Lower leg skin (tissue), 3 donors: Measurements from ENCODE around the gene CSHL1.

Experiments
- POLR2A ChIP-seq, 2 donors: fragments of 450-650 bp; IDR thresholded peaks; one replicate each; pipeline ENCODE4 v1.6.1; 2016 to 2017; ENCODE audit warnings: antibody characterized with exemption in 2 of 2, mild to moderate bottlenecking in 1 of 2, moderate library complexity in 1 of 2
- TF ChIP-seq, protein P1 (sequence below), 3 donors: fragments of 450-650 bp; IDR thresholded peaks; one replicate each; pipeline ENCODE4 v1.5.1; 2016; ENCODE audit warnings: antibody characterized with exemption in 3 of 3, mild to moderate bottlenecking in 3 of 3, moderate library complexity in 2 of 3

DNA sequence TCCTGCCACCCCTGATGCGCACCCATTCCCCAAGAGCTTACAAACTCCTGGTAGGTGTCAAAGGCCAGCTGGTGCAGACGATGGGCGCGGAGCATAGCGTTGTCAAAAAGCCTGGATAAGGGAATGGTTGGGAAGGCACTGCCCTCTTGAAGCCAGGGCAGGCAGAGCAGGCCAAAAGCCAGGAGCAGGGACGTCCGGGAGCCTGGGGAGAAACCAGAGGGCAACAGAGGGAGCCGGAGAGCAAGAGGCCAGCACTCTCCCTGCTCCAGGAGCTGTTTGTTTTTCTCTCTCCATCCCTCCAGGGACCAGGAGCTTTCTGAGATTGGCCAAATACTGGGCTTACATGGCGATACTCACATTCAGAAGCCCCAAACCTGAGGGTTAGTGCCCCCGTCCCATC, 7.2 kb upstream of the CSHL1 start:
- TF ChIP-seq POLR2A (IDR thresholded peaks at IDR 0.05) = no peak
- TF ChIP-seq, protein P1, sequence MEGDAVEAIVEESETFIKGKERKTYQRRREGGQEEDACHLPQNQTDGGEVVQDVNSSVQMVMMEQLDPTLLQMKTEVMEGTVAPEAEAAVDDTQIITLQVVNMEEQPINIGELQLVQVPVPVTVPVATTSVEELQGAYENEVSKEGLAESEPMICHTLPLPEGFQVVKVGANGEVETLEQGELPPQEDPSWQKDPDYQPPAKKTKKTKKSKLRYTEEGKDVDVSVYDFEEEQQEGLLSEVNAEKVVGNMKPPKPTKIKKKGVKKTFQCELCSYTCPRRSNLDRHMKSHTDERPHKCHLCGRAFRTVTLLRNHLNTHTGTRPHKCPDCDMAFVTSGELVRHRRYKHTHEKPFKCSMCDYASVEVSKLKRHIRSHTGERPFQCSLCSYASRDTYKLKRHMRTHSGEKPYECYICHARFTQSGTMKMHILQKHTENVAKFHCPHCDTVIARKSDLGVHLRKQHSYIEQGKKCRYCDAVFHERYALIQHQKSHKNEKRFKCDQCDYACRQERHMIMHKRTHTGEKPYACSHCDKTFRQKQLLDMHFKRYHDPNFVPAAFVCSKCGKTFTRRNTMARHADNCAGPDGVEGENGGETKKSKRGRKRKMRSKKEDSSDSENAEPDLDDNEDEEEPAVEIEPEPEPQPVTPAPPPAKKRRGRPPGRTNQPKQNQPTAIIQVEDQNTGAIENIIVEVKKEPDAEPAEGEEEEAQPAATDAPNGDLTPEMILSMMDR (IDR thresholded peaks at IDR 0.05) = no peak
